K562 (cell line): ENCODE results near the gene SLC4A5. TPM values are rescaled to one million over a fixed set of nuclear protein-coding genes. Genes with fewer than 3 reads are reported as not detected.
A peak's percentile ranks its signal among the peaks of the same experiment; 100 is the strongest.

Experiments
- ADNP ChIP-seq: fragments of 200-800 bp; sonication (Bioruptor generic); IDR thresholded peaks from 2 replicates; pipeline ENCODE4 v1.6.1; 2016; ENCODE audit warnings: missing genetic modification characterization, missing compliant biosample characterization
- BRD4 ChIP-seq: fragments of 200-600 bp; sonication (generic); IDR thresholded peaks from 2 replicates; pipeline ENCODE4 v1.6.1; 2017; ENCODE audit warnings: inconsistent platforms
- ILF3 ChIP-seq: fragments of 450-650 bp; IDR thresholded peaks from 2 replicates; pipeline ENCODE4 v1.6.1; 2018; ENCODE audit warnings: antibody characterized with exemption, mild to moderate bottlenecking, moderate library complexity, borderline replicate concordance
- KLF1 ChIP-seq: fragments of 450-650 bp; IDR thresholded peaks from 2 replicates; pipeline ENCODE4 v1.6.1; 2016; ENCODE audit warnings: missing genetic modification characterization, missing compliant biosample characterization
- MAFF ChIP-seq: IDR thresholded peaks from 2 replicates; pipeline ENCODE4 v1.6.1; 2012; ENCODE audit warnings: low read length, improper control_type of control experiment
- MEIS2 ChIP-seq: fragments of 450-650 bp; IDR thresholded peaks from 2 replicates; pipeline ENCODE4 v1.6.1; 2014; ENCODE audit warnings: mild to moderate bottlenecking; ENCODE audit not compliant: partially characterized antibody
- NRF1 ChIP-seq, 2 experiments: fragments of 450-650 bp; IDR thresholded peaks in 1 of 2; conservative IDR thresholded peaks in 1 of 2; 2 replicates each; pipeline ENCODE4 v1.6.1; 2014; ENCODE audit warnings: mild to moderate bottlenecking in 2 of 2
- SNRNP70 ChIP-seq: fragments of 200-400 bp; formaldehyde crosslinking; optimal IDR thresholded peaks from 2 replicates; pipeline ENCODE3; 2017; ENCODE audit warnings: low read depth, low read length
- SREBF2 ChIP-seq: sonication (generic); formaldehyde crosslinking; IDR thresholded peaks from 2 replicates; pipeline ENCODE4 v1.4.0; 2020; ENCODE audit warnings: mild to moderate bottlenecking, missing genetic modification reagents
- TGIF2 ChIP-seq: sonication (generic); formaldehyde crosslinking; IDR thresholded peaks from 2 replicates; pipeline ENCODE4 v1.8.1; 2022; ENCODE audit warnings: mild to moderate bottlenecking, missing genetic modification reagents, moderate library complexity
- ZBTB8A ChIP-seq: fragments of 450-650 bp; IDR thresholded peaks from 2 replicates; pipeline ENCODE4 v1.6.1; 2018; ENCODE audit warnings: mild to moderate bottlenecking, moderate library complexity; ENCODE audit not compliant: partially characterized antibody
- ZNF24 ChIP-seq: fragments of 450-650 bp; IDR thresholded peaks from 2 replicates; pipeline ENCODE4 v1.6.1; 2016
- ZNF699 ChIP-seq: fragments of 250-450 bp; sonication (Bioruptor Pico); IDR thresholded peaks from 2 replicates; pipeline ENCODE4 v1.8.0; 2021; ENCODE audit warnings: mild to moderate bottlenecking, moderate library complexity; ENCODE audit not compliant: insufficient replicate concordance
- polyA plus RNA-seq, 8 experiments: library from polyadenylated mRNA; depleted of rRNA in 4 of 8; stranded (reverse) in 5 of 8; unstranded in 3 of 8; fragments of >200 nt; fragmentation: Nextera tagmentation in 2 of 8; fragmentation: Illumina TruSeq in 1 of 8; extraction: Ambion mirVana in 2 of 8; extraction: Trizol in 1 of 8; gene quantifications; 2 replicates each; pipeline versions ENCODE4 v1.2.1 to v1.2.3, GENCODE V29; 2011 to 2014; ENCODE audit warnings: inconsistent platforms in 1 of 8, missing spikeins in 1 of 8
- total RNA-seq, 7 experiments: library from RNA; depleted of rRNA in 6 of 7; stranded (reverse); fragments of >200 nt in 6 of 7; fragmentation: Illumina TruSeq in 2 of 7; extraction: Trizol in 2 of 7; gene quantifications; 2 replicates each; pipeline versions ENCODE4 v1.2.1 to v1.2.3, GENCODE V29; 2011 to 2021; ENCODE audit warnings: low replicate concordance in 1 of 7
- TF ChIP-seq, protein P1 (sequence below): sonication (generic); formaldehyde crosslinking; IDR thresholded peaks from 2 replicates; pipeline ENCODE4 v1.8.0; 2023; ENCODE audit warnings: mild to moderate bottlenecking, missing genetic modification reagents
- TF ChIP-seq, protein P2 (sequence below): sonication (generic); IDR thresholded peaks from 2 replicates; pipeline ENCODE4 v1.6.1; 2016
- TF ChIP-seq, protein P3 (sequence below): fragments of 250-450 bp; sonication (Bioruptor Pico); IDR thresholded peaks from 2 replicates; pipeline ENCODE4 v1.5.0; 2021; ENCODE audit warnings: mild to moderate bottlenecking, moderate library complexity
- TF ChIP-seq, protein P4 (sequence below): fragments of 450-650 bp; formaldehyde crosslinking; IDR thresholded peaks from 2 replicates; pipeline ENCODE4 v1.4.0; 2022; ENCODE audit warnings: mild to moderate bottlenecking, moderate library complexity

SLC4A5 gene
- total and polyA plus RNA-seq, 9 of the 15 experiments (the other 6 are each of a cell fraction or from before 2014, with no cell fraction given), result 0.03 to 0.77 (median 0.14) TPM; not detected in 1

DNA sequence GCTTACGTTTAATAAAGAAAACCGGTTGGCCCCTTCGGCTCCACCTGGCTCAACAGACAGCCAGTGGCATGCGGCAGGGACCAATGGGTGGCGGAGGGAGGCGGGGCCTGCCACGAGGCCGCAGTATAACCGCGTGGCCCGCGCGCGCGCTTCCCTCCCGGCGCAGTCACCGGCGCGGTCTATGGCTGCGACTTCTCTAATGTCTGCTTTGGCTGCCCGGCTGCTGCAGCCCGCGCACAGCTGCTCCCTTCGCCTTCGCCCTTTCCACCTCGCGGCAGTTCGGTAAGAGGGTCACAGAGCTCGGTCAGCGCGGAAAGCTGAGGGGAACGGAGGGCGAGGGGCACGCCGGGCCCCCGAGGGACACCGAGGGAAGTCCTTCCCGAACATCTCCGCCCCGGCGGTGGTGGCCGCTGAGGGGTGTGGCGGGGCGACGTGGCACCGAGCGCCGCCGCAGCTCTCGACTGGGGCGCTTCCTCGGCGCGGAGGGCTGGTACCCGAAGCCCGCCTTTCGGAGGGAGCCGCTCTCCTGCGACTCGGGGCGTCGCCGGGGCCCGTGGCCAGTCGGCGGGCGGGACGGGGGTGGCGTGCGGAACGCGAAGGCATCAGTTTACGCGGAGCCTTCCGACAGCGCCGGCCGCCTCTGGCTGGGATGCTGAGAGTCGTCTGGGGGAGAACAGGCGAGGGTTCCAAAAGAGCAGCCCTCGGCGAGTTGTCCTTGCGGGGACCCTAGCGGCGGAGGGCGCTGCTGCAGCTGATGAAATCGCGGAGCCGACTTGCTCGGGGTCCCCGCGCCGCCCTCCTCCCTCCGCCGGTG lies 144.5 kb downstream of the SLC4A5 start, which contains the start of gene MTHFD2 (continued):
- TF ChIP-seq, protein P1, sequence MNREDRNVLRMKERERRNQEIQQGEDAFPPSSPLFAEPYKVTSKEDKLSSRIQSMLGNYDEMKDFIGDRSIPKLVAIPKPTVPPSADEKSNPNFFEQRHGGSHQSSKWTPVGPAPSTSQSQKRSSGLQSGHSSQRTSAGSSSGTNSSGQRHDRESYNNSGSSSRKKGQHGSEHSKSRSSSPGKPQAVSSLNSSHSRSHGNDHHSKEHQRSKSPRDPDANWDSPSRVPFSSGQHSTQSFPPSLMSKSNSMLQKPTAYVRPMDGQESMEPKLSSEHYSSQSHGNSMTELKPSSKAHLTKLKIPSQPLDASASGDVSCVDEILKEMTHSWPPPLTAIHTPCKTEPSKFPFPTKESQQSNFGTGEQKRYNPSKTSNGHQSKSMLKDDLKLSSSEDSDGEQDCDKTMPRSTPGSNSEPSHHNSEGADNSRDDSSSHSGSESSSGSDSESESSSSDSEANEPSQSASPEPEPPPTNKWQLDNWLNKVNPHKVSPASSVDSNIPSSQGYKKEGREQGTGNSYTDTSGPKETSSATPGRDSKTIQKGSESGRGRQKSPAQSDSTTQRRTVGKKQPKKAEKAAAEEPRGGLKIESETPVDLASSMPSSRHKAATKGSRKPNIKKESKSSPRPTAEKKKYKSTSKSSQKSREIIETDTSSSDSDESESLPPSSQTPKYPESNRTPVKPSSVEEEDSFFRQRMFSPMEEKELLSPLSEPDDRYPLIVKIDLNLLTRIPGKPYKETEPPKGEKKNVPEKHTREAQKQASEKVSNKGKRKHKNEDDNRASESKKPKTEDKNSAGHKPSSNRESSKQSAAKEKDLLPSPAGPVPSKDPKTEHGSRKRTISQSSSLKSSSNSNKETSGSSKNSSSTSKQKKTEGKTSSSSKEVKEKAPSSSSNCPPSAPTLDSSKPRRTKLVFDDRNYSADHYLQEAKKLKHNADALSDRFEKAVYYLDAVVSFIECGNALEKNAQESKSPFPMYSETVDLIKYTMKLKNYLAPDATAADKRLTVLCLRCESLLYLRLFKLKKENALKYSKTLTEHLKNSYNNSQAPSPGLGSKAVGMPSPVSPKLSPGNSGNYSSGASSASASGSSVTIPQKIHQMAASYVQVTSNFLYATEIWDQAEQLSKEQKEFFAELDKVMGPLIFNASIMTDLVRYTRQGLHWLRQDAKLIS (CRISPR knock-in tag), result peak; percentile 99
- TF ChIP-seq BRD4 (peak; percentile 99), ZNF24 (peak; percentile 56), SNRNP70 (no peak), MAFF (no peak), ADNP (tag) (no peak), ZNF699 (no peak), KLF1 (tag) (peak; percentile 77), MEIS2 (peak; percentile 1), NRF1 (conservative IDR thresholded peaks at IDR 0.05 in 1 of 2, IDR thresholded peaks at IDR 0.05 in 1 of 2) (peak; percentile 86 to 89), TGIF2 (CRISPR knock-in tag) (peak; percentile 94), SREBF2 (CRISPR knock-in tag) (0 out of 2 replicates have a peak, but pooled peaks have one; percentile 92), ILF3 (no peak; the same call in 1 of the 2 replicates), ZBTB8A (no peak)
- TF ChIP-seq, protein P2, sequence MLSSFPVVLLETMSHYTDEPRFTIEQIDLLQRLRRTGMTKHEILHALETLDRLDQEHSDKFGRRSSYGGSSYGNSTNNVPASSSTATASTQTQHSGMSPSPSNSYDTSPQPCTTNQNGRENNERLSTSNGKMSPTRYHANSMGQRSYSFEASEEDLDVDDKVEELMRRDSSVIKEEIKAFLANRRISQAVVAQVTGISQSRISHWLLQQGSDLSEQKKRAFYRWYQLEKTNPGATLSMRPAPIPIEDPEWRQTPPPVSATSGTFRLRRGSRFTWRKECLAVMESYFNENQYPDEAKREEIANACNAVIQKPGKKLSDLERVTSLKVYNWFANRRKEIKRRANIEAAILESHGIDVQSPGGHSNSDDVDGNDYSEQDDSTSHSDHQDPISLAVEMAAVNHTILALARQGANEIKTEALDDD, result no peak
- TF ChIP-seq, protein P3, sequence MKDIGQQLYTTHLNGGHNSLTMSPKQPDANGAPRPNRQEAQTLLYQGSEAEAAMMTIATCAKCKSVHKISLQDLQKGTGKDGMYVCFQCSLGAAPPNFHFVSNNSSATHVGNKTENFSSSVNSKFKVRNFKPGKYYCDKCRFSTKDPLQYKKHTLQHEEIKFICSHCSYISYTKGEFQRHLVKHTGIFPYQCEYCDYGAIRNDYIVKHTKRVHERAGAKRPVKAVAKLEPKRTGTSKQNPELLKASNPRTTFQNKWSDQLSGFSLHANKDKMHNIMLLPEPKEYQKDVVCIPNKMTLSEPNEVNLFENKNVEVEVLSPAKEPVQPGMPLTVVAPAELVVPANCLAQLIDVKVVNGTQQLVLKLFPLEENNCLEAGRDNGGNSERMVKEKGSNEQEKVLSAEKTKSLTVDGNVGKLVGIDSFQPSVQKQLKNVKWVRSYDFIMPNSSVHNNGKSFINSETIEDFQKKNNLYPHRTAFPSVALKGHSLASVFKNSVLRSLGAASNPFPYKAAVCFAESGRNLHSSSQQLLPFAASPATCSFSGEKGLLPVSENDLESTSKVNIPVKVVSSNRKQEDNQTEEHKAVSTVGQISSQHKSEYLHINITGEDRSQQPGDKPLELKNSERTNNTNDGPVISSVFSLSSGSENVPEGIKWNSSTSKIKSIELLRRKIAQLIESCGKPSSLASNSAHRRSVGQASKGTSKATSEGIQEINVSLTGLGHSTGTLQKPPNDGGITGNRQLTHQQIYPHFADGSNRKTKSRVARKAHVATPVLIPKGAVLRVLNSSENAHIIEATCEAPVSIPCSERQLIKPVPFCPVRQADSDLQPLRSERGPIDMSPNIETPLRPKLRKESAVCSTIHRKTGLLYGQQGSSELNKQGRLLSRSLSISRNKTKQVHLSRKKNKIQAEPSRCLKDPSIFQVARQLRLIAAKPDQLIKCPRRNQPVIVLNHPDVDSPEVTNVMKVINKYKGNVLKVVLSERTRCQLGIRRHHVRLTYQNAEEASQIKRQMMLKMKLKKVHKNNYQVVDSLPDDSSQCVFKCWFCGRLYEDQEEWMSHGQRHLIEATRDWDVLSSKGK (CRISPR knock-in tag), result no peak
- TF ChIP-seq, protein P4, sequence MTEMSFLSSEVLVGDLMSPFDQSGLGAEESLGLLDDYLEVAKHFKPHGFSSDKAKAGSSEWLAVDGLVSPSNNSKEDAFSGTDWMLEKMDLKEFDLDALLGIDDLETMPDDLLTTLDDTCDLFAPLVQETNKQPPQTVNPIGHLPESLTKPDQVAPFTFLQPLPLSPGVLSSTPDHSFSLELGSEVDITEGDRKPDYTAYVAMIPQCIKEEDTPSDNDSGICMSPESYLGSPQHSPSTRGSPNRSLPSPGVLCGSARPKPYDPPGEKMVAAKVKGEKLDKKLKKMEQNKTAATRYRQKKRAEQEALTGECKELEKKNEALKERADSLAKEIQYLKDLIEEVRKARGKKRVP, result peak; percentile 100
